Large intestine (tissue), 3 donors: ENCODE measurements around the gene ACTN1. TPM values are rescaled to one million over a fixed set of nuclear protein-coding genes. Genes with fewer than 3 reads are reported as not detected.

ENCODE experiments used
- DNase-seq, 2 donors: peaks; one replicate each; pipeline versions ENCODE4 v3.0.0 to v3.0.0-alpha.2; 2013
- H3K27ac ChIP-seq: one replicate; pipeline ENCODE4 v1.5.1; 2013; ENCODE audit warnings: low read length
- H3K27me3 ChIP-seq: 2 replicates; pipeline ENCODE4 v1.6.1; 2013; ENCODE audit warnings: low read length; ENCODE audit not compliant: control insufficient read depth, insufficient read depth
- H3K36me3 ChIP-seq: 2 replicates; pipeline ENCODE4 v1.6.1; 2013; ENCODE audit warnings: low read length; ENCODE audit not compliant: control insufficient read depth, insufficient read depth
- H3K4me1 ChIP-seq: one replicate; pipeline ENCODE4 v1.6.1; 2013; ENCODE audit warnings: low read length; ENCODE audit not compliant: control insufficient read depth, insufficient read depth
- H3K4me3 ChIP-seq: one replicate; pipeline ENCODE4 v1.5.1; 2013; ENCODE audit warnings: low read length
- H3K9me3 ChIP-seq: one replicate; pipeline ENCODE4 v1.6.1; 2013; ENCODE audit warnings: mild to moderate bottlenecking, low read depth, low read length, moderate library complexity; ENCODE audit not compliant: control insufficient read depth
- WGBS: methylation state at CpG from one replicate; pipeline ENCODE4 v1.1.5; 2013; ENCODE audit warnings: low lambda C conversion rate; ENCODE audit not compliant: insufficient coverage; 5-methylcytosine and 5-hydroxymethylcytosine counted together
- polyA plus RNA-seq: library from polyadenylated mRNA; unstranded; fragments of 120-200 nt; gene quantifications from one replicate; pipeline ENCODE4 v1.2.1, GENCODE V29; 2013

The ACTN1 gene
- polyA plus RNA-seq, 1 donor, result 120 TPM

GRCh38 chr14:68953196-68953555 is 25.9 kb downstream of the ACTN1 start:
- WGBS, result no CpG with 5 or more reads among the region's 4 CpGs
- H3K4me3 ChIP-seq, result no peak overlapping the region
- peak overlapping the region; percentile 81 for H3K27ac ChIP-seq
- H3K9me3 ChIP-seq, result no peaks in the 10 kb centered on the region
- no peaks in the 10 kb centered on the region for H3K27me3 ChIP-seq
- peaks cover 57% of the 10 kb centered on the region for H3K4me1 ChIP-seq
- peaks cover 6% of the 10 kb centered on the region for H3K36me3 ChIP-seq
- no peak for DNase-seq

- DNase-seq, result peak in 1 of 2 donors; percentile 71
- H3K4me3 ChIP-seq, result no peak overlapping the region
Observed at GRCh38 chr14:68952531-68953195, 26.4 kb downstream of the ACTN1 start.

GRCh38 chr14:68951800-68952530 is 27.1 kb downstream of the ACTN1 start:
- Histone ChIP-seq H3K4me1 (peaks cover 66% of the 10 kb centered on the region), H3K36me3 (peaks cover 2% of the 10 kb centered on the region), H3K27me3 (no peaks in the 10 kb centered on the region), H3K27ac (peak overlapping the region; percentile 81), H3K9me3 (no peaks in the 10 kb centered on the region), H3K4me3 (no peak overlapping the region)
- WGBS, result no CpG with 5 or more reads among the region's 14 CpGs
- DNase-seq, result no peak

More at GRCh38 chr14:68952531-68953195, 26.4 kb downstream of the ACTN1 start:
- Histone ChIP-seq H3K27me3 (no peaks in the 10 kb centered on the region), H3K9me3 (no peaks in the 10 kb centered on the region), H3K36me3 (peaks cover 4% of the 10 kb centered on the region), H3K4me1 (peaks cover 62% of the 10 kb centered on the region), H3K27ac (peak overlapping the region; percentile 81)
- WGBS, result no CpG with 5 or more reads among the region's 12 CpGs

GRCh38 chr14:68951035-68951797 is 27.9 kb downstream of the ACTN1 start:
- H3K27ac ChIP-seq, result peak overlapping the region; percentile 81
- no peak for DNase-seq
- no peak overlapping the region for H3K4me3 ChIP-seq
- WGBS, result no CpG with 5 or more reads among the region's 19 CpGs
- peaks cover 65% of the 10 kb centered on the region for H3K4me1 ChIP-seq
- H3K36me3 ChIP-seq, result no peaks in the 10 kb centered on the region
- H3K9me3 ChIP-seq, result no peaks in the 10 kb centered on the region
- no peaks in the 10 kb centered on the region for H3K27me3 ChIP-seq

- H3K4me3 ChIP-seq, result no peak overlapping the region
- H3K27ac ChIP-seq, result no peak overlapping the region
- H3K4me1 ChIP-seq, result peaks cover 65% of the 10 kb centered on the region
- no peaks in the 10 kb centered on the region for H3K9me3 ChIP-seq
- DNase-seq, result no peak
- WGBS, result no CpG with 5 or more reads among the region's 5 CpGs
- no peaks in the 10 kb centered on the region for H3K36me3 ChIP-seq
- H3K27me3 ChIP-seq, result no peaks in the 10 kb centered on the region
Observed at GRCh38 chr14:68950111-68950510, 29.0 kb downstream of the ACTN1 start.

- H3K4me3 ChIP-seq, result no peak overlapping the region
- no peaks in the 10 kb centered on the region for H3K9me3 ChIP-seq
- H3K36me3 ChIP-seq, result no peaks in the 10 kb centered on the region
- no peak overlapping the region for H3K27ac ChIP-seq
- H3K4me1 ChIP-seq, result peaks cover 66% of the 10 kb centered on the region
- WGBS, result no CpG with 5 or more reads among the region's 2 CpGs
- DNase-seq, result no peak
- no peaks in the 10 kb centered on the region for H3K27me3 ChIP-seq
Observed at GRCh38 chr14:68949601-68949965, 29.5 kb downstream of the ACTN1 start.

- Histone ChIP-seq H3K4me1 (peaks cover 70% of the 10 kb centered on the region), H3K27ac (no peak overlapping the region), H3K27me3 (no peaks in the 10 kb centered on the region), H3K9me3 (no peaks in the 10 kb centered on the region), H3K36me3 (no peaks in the 10 kb centered on the region), H3K4me3 (no peak overlapping the region)
- no peak for DNase-seq
- WGBS, result no CpG with 5 or more reads among the region's 12 CpGs
Observed at GRCh38 chr14:68948686-68949600, 30.2 kb downstream of the ACTN1 start.

- H3K36me3 ChIP-seq, result peaks cover 3% of the 10 kb centered on the region
- no peaks in the 10 kb centered on the region for H3K27me3 ChIP-seq
- H3K9me3 ChIP-seq, result no peaks in the 10 kb centered on the region
- H3K4me1 ChIP-seq, result peaks cover 68% of the 10 kb centered on the region
- no peak overlapping the region for H3K4me3 ChIP-seq
- peak; percentile 73 to 86 for DNase-seq
- 40% methylated on average over 1 of the region's 8 CpGs for WGBS
- peak overlapping the region; percentile 22 for H3K27ac ChIP-seq
Observed at GRCh38 chr14:68947802-68948201, 31.3 kb downstream of the ACTN1 start.

- WGBS, result no CpG with 5 or more reads among the region's 4 CpGs
- Histone ChIP-seq H3K9me3 (no peaks in the 10 kb centered on the region), H3K4me1 (peaks cover 55% of the 10 kb centered on the region), H3K27me3 (no peaks in the 10 kb centered on the region), H3K27ac (peak overlapping the region; percentile 70), H3K4me3 (no peak overlapping the region), H3K36me3 (peaks cover 4% of the 10 kb centered on the region)
- DNase-seq, result no peak
Observed at GRCh38 chr14:68946489-68946822, 32.6 kb downstream of the ACTN1 start.
